VCaP (cell line): Measurements from ENCODE around the gene WDR88.

Experiments used
- H3K27ac ChIP-seq: fragments of 450-650 bp; 2 replicates; pipeline ENCODE4 v1.5.1; 2017
- CTCF ChIP-seq: fragments of 450-650 bp; conservative IDR thresholded peaks from 2 replicates; pipeline ENCODE4 v1.5.1; 2017; ENCODE audit warnings: mild to moderate bottlenecking, moderate library complexity

Gene WDR88

GRCh38 chr19:33201473-33201872 is 69.6 kb downstream of the WDR88 start:
- H3K27ac ChIP-seq: no peak overlapping the region
- TF ChIP-seq CTCF: no peak

- no peak for TF ChIP-seq CTCF
- H3K27ac ChIP-seq: no peak overlapping the region
Observed at GRCh38 chr19:33201886-33202545, 70.1 kb downstream of the WDR88 start.

GRCh38 chr19:33202546-33203507 is 70.9 kb downstream of the WDR88 start:
- TF ChIP-seq CTCF: no peak
- no peak overlapping the region for H3K27ac ChIP-seq

- no peak for TF ChIP-seq CTCF
- no peak overlapping the region for H3K27ac ChIP-seq
Observed at GRCh38 chr19:33203529-33203928, 71.6 kb downstream of the WDR88 start.

- TF ChIP-seq CTCF: no peak
- no peak overlapping the region for H3K27ac ChIP-seq
Observed at GRCh38 chr19:33204136-33204973, 72.4 kb downstream of the WDR88 start.

GRCh38 chr19:33205110-33205509 is 73.2 kb downstream of the WDR88 start:
- TF ChIP-seq CTCF: no peak
- no peak overlapping the region for H3K27ac ChIP-seq
